D341Med (cell line): ENCODE results near the gene MFF.
A peak's percentile ranks its signal among the peaks of the same experiment; 100 is the strongest.

Experiments
- DNase-seq: peaks from one replicate; pipeline ENCODE4 v3.0.0; 2012; ENCODE audit warnings: low spot score

The MFF gene, protein sequence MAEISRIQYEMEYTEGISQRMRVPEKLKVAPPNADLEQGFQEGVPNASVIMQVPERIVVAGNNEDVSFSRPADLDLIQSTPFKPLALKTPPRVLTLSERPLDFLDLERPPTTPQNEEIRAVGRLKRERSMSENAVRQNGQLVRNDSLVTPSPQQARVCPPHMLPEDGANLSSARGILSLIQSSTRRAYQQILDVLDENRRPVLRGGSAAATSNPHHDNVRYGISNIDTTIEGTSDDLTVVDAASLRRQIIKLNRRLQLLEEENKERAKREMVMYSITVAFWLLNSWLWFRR

DNA sequence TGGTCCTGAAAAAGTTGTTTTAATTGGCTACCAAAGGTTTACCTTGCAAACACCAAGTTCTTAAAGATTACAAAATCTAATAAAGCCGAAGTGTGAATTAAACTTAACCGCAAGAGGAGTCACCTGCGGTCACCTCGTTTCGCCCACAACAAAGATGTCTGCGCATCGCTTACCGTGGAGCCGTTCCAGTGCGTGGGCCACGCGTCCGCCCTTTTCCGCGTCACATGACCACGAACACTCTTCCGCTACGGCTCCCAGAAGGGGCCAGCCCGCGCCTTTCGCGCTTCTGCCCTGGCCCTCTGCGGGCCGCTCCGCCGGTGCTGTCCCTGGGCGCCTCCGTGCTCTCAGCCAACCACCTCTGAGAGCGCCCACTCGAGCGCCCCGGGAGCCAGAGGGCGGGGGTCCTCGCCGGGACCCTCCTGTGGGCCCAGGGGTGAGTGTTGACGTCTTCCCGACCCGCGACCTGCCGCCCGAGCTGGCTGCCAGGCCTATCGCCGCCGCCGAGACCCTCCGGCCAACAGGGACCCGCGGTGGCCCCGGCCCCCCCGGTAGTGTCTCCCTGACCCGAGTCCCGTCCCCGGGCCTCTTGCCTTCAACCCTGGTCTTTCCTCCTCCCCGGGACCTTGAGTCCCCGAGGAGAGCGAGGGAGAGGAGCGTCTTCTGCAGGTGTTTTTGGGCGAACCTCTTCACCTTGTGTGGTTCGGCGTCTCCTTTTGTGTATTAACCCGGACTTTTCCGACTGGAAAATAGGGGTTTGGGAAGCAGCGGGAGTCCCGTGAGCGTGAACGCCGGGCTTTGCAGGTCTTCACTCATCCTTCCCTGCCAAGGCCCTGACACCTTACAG is at the start of gene MFF:
Gene MFF, plus strand, starts transcription at position 257 of the 844 bp plus-strand sequence. CDS start 5,415 bp downstream, outside the sequence.
- peak; percentile 93 for DNase-seq

- no peak for DNase-seq
Measured at GRCh38 chr2:227280895-227281294, 44.2 kb upstream of the MFF start.

- DNase-seq = no peak
Measured at GRCh38 chr2:227285741-227286236, 39.3 kb upstream of the MFF start.

DNA sequence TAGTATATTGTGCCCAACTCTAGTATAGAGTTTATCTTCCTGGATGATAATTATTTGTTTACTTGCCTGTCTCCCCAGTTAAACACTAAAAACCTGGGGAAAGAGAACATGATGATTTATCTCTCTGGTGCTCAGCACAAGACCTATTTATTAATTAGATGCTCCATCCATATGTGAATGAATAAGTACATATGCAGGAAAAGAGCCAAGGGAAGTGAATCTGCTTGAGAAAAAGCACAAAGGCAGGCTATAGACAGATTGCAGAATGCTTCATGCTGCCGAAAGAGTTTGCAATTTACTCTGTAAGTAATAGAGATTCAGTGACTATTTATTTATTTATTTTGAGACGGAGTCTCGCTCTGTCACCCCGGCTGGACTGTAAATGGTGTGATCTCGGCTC is 37.3 kb upstream of the MFF start:
- DNase-seq = no peak

DNA sequence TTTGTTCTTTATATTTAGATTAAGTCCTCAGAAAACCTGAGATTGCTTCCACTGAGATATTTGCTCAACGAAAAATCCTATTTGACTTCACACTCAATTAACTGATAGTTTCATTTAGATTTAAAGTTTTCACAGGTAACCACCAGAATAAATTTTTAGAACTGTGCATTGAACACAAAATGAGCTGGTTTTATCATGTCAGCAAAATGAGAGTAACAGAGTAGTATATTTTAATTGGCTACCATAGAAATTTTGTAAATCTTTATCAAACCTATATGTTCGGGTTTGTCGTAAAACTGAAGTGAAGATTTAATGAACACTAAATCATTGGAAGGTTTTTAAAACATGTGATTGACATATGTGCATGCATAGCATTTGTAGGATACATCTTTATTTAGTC is 32.7 kb upstream of the MFF start:
- DNase-seq = no peak

- no peak for DNase-seq
Measured at GRCh38 chr2:227293531-227293930, 31.5 kb upstream of the MFF start.

GRCh38 chr2:227295806-227296205 is 29.2 kb upstream of the MFF start:
- DNase-seq = no peak

GRCh38 chr2:227296671-227297405 is 28.2 kb upstream of the MFF start:
- DNase-seq = no peak

DNA sequence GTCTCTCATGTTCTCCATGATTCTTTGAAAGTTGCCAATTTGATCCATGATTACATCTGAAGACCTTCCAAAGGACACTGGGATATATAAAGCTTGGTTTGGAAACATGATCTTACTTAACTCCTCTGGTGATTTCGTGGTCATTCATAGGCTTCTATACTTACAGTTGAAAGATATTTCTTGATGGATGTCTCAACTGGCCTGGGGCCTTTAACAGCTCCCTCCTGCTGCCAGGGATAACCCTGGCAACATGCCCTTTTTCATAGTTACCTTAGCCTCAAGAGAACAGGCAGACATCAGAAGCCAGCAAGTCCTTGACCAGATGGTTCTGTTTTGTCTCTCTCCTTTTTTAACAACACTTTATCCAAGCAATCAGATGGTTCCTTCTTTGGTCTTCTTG is 23.5 kb upstream of the MFF start:
- DNase-seq = no peak

- no peak for DNase-seq
Measured at GRCh38 chr2:227308784-227309183, 16.3 kb upstream of the MFF start.

DNA sequence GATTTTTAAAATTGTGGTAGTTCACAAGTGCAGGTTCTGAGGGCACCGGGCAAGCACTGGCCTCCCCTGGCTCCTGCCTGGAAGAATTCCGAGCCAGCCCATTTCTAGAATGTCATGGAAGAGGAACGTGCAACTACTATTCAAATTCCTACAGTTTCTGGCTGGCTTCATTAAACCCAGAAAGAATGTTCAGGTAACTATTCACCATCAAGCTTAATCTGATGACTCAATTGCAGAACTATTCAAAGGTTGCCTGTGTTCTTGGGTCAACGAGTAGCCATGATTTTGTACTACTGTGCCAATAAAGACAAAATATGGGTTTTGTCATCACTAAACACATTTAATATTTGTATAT is 14.3 kb upstream of the MFF start:
- no peak for DNase-seq

DNA sequence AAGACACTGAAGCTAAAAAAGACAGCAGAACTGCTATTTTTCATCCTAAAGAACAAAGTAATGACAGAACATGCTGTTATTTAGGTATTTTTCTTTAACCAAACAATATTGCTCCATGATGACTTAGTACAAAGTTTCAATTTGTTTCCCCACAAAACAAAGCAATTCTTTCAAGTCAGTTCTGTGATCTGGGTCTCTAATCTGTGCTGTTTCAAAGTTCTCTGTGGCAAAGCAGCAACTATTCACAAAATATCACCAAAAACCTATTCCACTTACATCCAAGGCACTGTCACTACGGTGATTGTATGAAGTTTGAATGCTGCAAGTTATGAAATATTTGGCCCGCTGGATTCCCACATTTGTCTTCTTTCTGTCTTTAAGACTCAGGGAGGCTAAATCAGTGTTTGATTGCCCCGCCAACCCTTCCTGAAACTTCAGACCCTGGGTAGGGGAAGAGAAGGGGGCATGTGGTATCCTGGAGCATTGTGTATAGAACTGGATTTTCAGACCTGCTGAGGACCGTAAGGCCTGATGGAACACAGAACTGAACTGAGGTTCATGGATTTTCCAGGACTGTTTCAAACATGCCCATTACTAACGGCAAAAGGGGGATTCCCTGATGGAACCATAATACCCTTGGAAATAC is 13.1 kb upstream of the MFF start:
- DNase-seq = no peak

- no peak for DNase-seq
Measured at GRCh38 chr2:227312579-227312978, 12.5 kb upstream of the MFF start.

GRCh38 chr2:227313310-227313709 is 11.7 kb upstream of the MFF start:
- DNase-seq = no peak

GRCh38 chr2:227317834-227318233 is 7.2 kb upstream of the MFF start:
- DNase-seq = no peak

- no peak for DNase-seq
Measured at GRCh38 chr2:227320305-227321094, 4.6 kb upstream of the MFF start.

DNA sequence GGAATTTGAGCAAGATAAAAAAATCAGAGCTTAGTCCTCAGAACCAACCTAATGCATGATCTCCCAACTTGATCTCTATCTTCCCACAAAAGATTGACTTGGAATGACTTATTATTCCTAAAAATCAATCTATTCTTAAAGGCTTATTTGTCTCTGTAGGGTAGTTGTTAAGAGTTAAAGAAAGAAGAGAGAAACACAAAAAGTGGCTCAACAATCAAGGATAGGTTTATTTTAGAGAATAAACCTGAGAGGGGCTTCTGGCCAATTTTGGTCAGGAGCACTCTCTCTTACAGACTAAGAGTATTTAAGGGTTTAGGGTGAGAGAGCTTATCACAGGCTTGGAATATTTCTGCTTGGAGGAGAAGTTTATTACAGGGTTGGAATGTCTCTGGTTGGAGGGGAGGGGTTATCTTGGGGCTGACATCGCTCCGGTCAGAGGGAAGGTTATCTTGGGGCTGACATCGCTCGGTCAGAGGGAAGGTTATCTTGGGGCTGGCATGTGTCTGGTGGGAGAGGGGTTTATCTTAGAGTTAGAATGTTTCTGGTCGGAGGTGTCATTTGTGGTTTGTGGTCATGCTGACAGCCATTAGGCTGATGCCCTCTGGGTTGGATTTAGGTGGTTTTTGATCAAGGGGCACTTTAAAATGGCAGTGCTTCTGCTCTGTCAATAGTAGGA is 2.4 kb upstream of the MFF start:
- DNase-seq = no peak

DNA sequence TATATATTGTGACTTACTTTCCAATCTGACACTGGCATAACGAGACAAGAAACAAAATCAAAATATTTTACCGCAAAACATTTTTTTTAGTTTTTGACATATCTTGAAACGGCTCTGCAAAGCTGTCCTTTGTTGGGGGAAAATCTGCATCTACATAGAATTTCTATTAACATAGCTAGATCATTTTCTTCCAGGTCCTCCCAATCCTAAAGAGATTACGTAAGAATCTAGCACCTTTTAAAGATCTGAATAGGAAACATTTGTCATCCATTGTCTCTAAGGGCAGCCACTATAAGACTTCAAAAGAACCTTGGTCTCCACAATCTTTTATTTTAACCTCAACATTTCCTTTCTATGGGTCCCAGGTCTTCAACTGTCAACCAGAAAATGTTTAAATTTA is 1.2 kb upstream of the MFF start:
- no peak for DNase-seq

- peak; percentile 35 for DNase-seq
Measured at GRCh38 chr2:227324642-227324994, 433 bp upstream of the MFF start.

DNA sequence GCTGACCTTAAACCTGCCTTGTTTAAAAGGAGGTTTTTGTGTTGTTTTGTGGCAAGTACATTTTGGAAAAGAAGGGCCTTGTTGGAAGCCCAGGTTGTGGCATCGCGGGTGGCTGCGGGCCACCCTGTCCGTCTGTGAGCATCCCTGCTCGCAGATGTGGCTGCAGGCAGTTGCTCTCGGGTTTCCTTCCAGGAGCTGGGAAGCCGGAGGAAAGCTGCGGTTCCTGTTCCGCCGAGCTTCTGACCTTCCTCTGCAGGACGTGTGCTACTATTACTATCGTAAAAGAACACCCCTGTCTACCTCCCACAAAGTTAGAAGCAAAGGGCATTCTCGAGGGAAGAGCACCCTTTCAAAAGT is 766 bp downstream of the MFF start:
- DNase-seq = peak; percentile 49

- no peak for DNase-seq
Measured at GRCh38 chr2:227326783-227327182, 1.7 kb downstream of the MFF start.
